Measurements from ENCODE around the gene TNMD. TPM values are rescaled to one million over a fixed set of nuclear protein-coding genes. Genes with fewer than 3 reads are reported as not detected.

Gene TNMD
- total and polyA plus RNA-seq, 2 of the 8 experiments (the other 6 are each of a cell fraction or from before 2014, with no cell fraction given): 1.4 to 2.1 TPM

DNA sequence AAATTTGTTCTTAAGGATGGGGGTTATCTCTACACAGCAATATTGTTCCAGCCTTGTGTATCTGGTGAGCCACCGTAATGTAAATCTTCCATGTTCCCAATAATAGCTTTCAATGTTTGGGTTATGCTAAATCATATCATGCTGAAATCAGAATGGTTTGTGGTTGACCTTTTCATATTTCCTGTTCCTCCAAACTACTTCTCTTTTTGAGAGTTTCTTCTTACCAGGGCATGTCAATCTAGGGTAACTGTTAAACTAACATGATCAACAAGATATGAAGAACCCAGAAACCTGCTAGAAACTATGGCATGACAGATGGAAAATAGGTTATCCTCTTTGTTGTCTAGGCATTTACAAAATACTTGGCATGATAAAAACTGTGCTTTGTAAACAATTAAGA, 22.0 kb downstream of the TNMD start:
- no peak overlapping the region for H3K56ac ChIP-seq (replicated peaks; ENCODE audit: insufficient read length, low read depth, low read length)
- H2AK5ac ChIP-seq (ENCODE audit: low read depth, low read length): no peak overlapping the region
- H3K9me3 ChIP-seq (ENCODE audit: insufficient read depth in 2 of 2, low read depth in 1 of 2, low read length in 1 of 2): no peaks in the 10 kb centered on the region
- H3K14ac ChIP-seq (ENCODE audit: insufficient read length): no peak overlapping the region
- H3K4me2 ChIP-seq (ENCODE audit: insufficient read depth in 1 of 2, low read depth in 2 of 2, low read length in 2 of 2): no peak overlapping the region
- H3K23ac ChIP-seq (ENCODE audit: insufficient read length): no peak overlapping the region
- no peaks in the 10 kb centered on the region for H3K23me2 ChIP-seq (ENCODE audit: low read depth, low read length)
- H3K27me3 ChIP-seq (replicated peaks in 1 of 4; ENCODE audit: control insufficient read depth in 3 of 4, extremely low read depth in 1 of 4, insufficient read depth in 3 of 4, low read length in 3 of 4): no peaks in the 10 kb centered on the region
- no peak overlapping the region for H4K5ac ChIP-seq (ENCODE audit: insufficient read length, low read depth, low read length)
- peaks cover 0 to 5% (median 0%) of the 10 kb centered on the region in 4 experiments; a peak in 1 of 7 replicates for H3K4me1 ChIP-seq (replicated peaks in 1 of 4; ENCODE audit: control insufficient read depth in 3 of 4, insufficient read depth in 4 of 4, low read length in 3 of 4)
- H3K9ac ChIP-seq (replicated peaks in 1 of 4; ENCODE audit: extremely low read depth in 1 of 4, low read depth in 3 of 4, low read length in 3 of 4): no peak overlapping the region
- H3K79me1 ChIP-seq (ENCODE audit: low read depth, low read length): no peaks in the 10 kb centered on the region
- no peaks in the 10 kb centered on the region for H3K79me2 ChIP-seq (ENCODE audit: control insufficient read depth in 1 of 2, insufficient read depth in 2 of 2, low read length in 2 of 2)
- no peak overlapping the region for H2BK12ac ChIP-seq (ENCODE audit: low read depth, low read length)
- H4K91ac ChIP-seq (replicated peaks; ENCODE audit: insufficient read length, low read length): no peak overlapping the region
- H3K27ac ChIP-seq (ENCODE audit: low read depth, low read length): no peak overlapping the region
- H3K36me3 ChIP-seq (ENCODE audit: control insufficient read depth in 2 of 4, insufficient read depth in 4 of 4, low read length in 3 of 4): no peaks in the 10 kb centered on the region
- FAIRE-seq: no peak
- H2BK15ac ChIP-seq (ENCODE audit: low read length): no peak overlapping the region
- no peak overlapping the region for H3K4me3 ChIP-seq (ENCODE audit: extremely low read depth in 1 of 4, insufficient read depth in 2 of 4, low read depth in 3 of 4, low read length in 4 of 4)
- DNase-seq (ENCODE audit: low read depth in 1 of 2, low spot score in 2 of 2): no peak
- CTCF ChIA-PET (ENCODE audit: partially characterized antibody): interaction anchor here (0.8 kb wide), 1 partner anchor 8 kb away, joined by 4 read pairs; no protein-coding TSS in a partner anchor
- 100% methylated on average over 1 of the region's 1 CpG; no CpG with 5 or more reads in 1 of the 2 experiments for WGBS, 2 experiments (ENCODE audit: extremely low coverage in 1 of 2, insufficient coverage in 1 of 2, insufficient read length in 1 of 2, insufficient replicate concordance in 2 of 2, low coverage in 1 of 2, low lambda C conversion rate in 2 of 2, missing lambda C conversion rate in 1 of 2)
- POLR2A ChIA-PET (ENCODE audit: partially characterized antibody): no interaction called here
- no peaks in the 10 kb centered on the region for H4K20me1 ChIP-seq (replicated peaks in 1 of 2; ENCODE audit: control insufficient read depth in 1 of 2, insufficient read depth in 2 of 2, low read length in 2 of 2)
- H2BK5ac ChIP-seq (ENCODE audit: low read depth, low read length): no peak overlapping the region
- H4K8ac ChIP-seq (ENCODE audit: extremely low read depth, insufficient read depth, low read length): no peak overlapping the region
- no peak overlapping the region for H3K18ac ChIP-seq (ENCODE audit: extremely low read depth, low read length)
- no peak overlapping the region for H3K4ac ChIP-seq (replicated peaks; ENCODE audit: insufficient read length, low read depth, low read length)
- no peak overlapping the region for H2BK20ac ChIP-seq (ENCODE audit: low read length)
- no peak overlapping the region for H2AFZ ChIP-seq (ENCODE audit: low read length)
- no peak overlapping the region for H2BK120ac ChIP-seq (replicated peaks; ENCODE audit: low read depth, low read length)
- TF ChIP-seq RFX5 (IDR thresholded peaks at IDR 0.05; ENCODE audit: borderline replicate concordance, low read depth, low read length) (no peak), PHF8 (conservative IDR thresholded peaks at IDR 0.05; ENCODE audit: low read depth, low read length) (no peak), RAD21 (IDR thresholded peaks at IDR 0.05 in 1 of 2, conservative IDR thresholded peaks at IDR 0.05 in 1 of 2; ENCODE audit: low read depth in 2 of 2, low read length in 2 of 2) (no peak), SRF (IDR thresholded peaks at IDR 0.05; ENCODE audit: low read depth, low read length) (no peak), SUZ12 (IDR thresholded peaks at IDR 0.05; ENCODE audit: low read length) (no peak), SAP30 (IDR thresholded peaks at IDR 0.05; ENCODE audit: insufficient read depth, insufficient replicate concordance, low read length) (no peak), BCL11A (IDR thresholded peaks at IDR 0.05; ENCODE audit: low read depth in 2 of 2, low read length in 2 of 2) (no peak), ZNF274 (IDR thresholded peaks at IDR 0.05; ENCODE audit: borderline replicate concordance, extremely low read depth, low read length) (no peak), GABPA (IDR thresholded peaks at IDR 0.05; ENCODE audit: borderline replicate concordance, insufficient read depth, low read length) (no peak), SIN3A (conservative IDR thresholded peaks at IDR 0.05 in 1 of 2, IDR thresholded peaks at IDR 0.05 in 1 of 2; ENCODE audit: low read depth in 1 of 2, low read length in 2 of 2) (no peak), ASH2L (IDR thresholded peaks at IDR 0.05; ENCODE audit: low read length) (no peak), POLR2A (IDR thresholded peaks at IDR 0.05; ENCODE audit: control extremely low read depth in 1 of 2, low read depth in 2 of 2, low read length in 2 of 2) (no peak), KDM1A (IDR thresholded peaks at IDR 0.05; ENCODE audit: borderline replicate concordance, low read length) (no peak), CHD1 (IDR thresholded peaks at IDR 0.05; ENCODE audit: low read depth, low read length) (no peak)

Data from H1 (cell line).